Activated CD4-positive, alpha-beta T cell treated with anti-CD3 and anti-CD28 coated beads, Interleukin-2, amount 10 ng/mL, durations not matched to agents 7 days and 5 days (primary cell): Measurements from ENCODE around the gene CNKSR3. TPM values are rescaled to one million over a fixed set of nuclear protein-coding genes. Genes with fewer than 3 reads are reported as not detected.

ENCODE experiments used
- CTCF ChIA-PET: fragments of 350-600 bp; sonication (Branson Sonifier 250); formaldehyde crosslinking; loops from one replicate; lab custom pipeline; 2021; ENCODE audit warnings: antibody characterized with exemption; lab: Charles Lee
- POLR2A ChIA-PET: fragments of 350-600 bp; sonication (Branson Sonifier 250); formaldehyde crosslinking; loops from one replicate; lab custom pipeline; 2021; ENCODE audit warnings: antibody characterized with exemption; lab: Charles Lee
- DNase-seq: peaks from one replicate; pipeline ENCODE4 v3.0.0-alpha.2; 2020
- H3K27ac Mint-ChIP-seq: one replicate; pipeline ENCODE4 v1.8.0; 2021; ENCODE audit warnings: mild to moderate bottlenecking, moderate library complexity, mixed read lengths
- H3K27me3 Mint-ChIP-seq: one replicate; pipeline ENCODE4 v1.8.0; 2021; ENCODE audit warnings: mixed read lengths
- H3K36me3 Mint-ChIP-seq: one replicate; pipeline ENCODE4 v1.8.0; 2021; ENCODE audit warnings: low read depth, mixed read lengths
- H3K4me1 Mint-ChIP-seq: one replicate; pipeline ENCODE4 v1.8.0; 2021; ENCODE audit warnings: mixed read lengths
- H3K4me3 Mint-ChIP-seq: one replicate; pipeline ENCODE4 v1.8.0; 2021; ENCODE audit warnings: mild to moderate bottlenecking, moderate library complexity, mixed read lengths
- H3K9me3 Mint-ChIP-seq: one replicate; pipeline ENCODE4 v1.8.0; 2021; ENCODE audit warnings: mixed read lengths
- total RNA-seq, 2 experiments: library from RNA; stranded (reverse); gene quantifications; one replicate each; pipeline ENCODE4 v1.2.3, GENCODE V29; 2021

CNKSR3 gene
- total RNA-seq, 2 experiments from 2014 or later, result not detected

DNA sequence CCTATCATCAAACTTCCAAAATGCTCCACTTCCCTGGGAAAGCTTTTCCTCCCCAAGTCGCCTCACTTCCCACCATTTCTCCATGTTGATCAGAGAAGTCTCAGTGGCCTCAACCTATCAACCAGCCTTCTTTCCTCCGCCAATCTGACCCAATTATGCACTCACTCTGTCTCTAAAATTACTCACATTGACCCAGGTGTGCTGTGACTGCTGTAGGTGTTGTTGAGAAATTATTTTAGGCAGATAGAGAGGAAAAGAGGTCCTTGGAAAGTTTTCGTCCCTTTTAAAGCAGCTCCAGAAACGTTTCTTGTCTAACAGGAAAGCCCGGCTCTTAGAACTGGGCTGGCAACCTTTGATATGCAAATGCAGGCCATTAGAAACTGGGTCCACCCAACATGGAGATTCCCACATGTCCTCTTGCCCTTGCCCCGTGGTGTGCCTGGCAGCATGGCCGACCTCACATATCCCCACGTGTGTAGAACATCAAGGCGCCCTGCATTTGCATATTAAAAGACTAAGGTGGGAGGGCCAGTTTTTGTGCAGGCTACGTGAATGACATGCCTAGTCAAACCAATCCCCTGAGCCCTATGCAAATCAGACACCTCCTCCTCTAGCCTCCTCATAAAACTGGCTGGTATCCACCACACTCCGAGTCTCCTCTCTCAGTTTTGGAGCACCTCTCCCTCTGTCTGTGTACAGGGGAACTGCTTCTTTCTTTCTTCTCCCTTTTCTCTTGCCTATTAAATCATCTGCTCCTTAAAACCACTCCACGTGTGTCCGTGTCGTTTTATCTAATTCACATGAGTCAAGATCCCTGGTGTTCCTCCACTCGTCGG lies 166.8 kb downstream of the CNKSR3 start:
- POLR2A ChIA-PET, result no interaction called here
- H3K4me3 Mint-ChIP-seq, result no peak overlapping the region
- H3K27ac Mint-ChIP-seq, result no peak overlapping the region
- H3K4me1 Mint-ChIP-seq, result no peaks in the 10 kb centered on the region
- peaks cover 8% of the 10 kb centered on the region for H3K9me3 Mint-ChIP-seq
- no peak for DNase-seq
- H3K36me3 Mint-ChIP-seq, result no peaks in the 10 kb centered on the region
- CTCF ChIA-PET, result no interaction called here
- H3K27me3 Mint-ChIP-seq, result peaks cover 10% of the 10 kb centered on the region

DNA sequence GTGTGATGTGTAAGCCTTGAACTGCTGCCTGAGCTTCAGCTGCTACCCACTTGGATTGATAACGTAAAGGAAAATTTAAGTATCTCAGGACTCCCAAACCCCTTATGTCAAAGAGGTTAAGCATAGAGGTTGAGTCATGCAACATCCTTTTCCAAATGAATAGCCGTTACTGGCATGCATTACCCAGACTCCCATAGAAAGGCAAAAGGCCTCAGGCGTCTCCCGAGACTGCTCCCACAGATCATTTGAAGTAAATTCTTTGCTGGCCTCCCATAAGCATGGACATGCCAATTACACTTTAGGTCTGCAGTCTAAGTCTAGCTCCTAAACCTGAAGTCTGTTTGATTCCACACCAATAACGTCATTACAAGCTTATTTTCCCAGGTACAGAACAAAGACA lies 168.6 kb downstream of the CNKSR3 start:
- no peak for DNase-seq
- H3K4me3 Mint-ChIP-seq, result no peak overlapping the region
- POLR2A ChIA-PET, result no interaction called here
- peaks cover 6% of the 10 kb centered on the region for H3K9me3 Mint-ChIP-seq
- CTCF ChIA-PET, result no interaction called here
- no peaks in the 10 kb centered on the region for H3K4me1 Mint-ChIP-seq
- H3K36me3 Mint-ChIP-seq, result no peaks in the 10 kb centered on the region
- peaks cover 9% of the 10 kb centered on the region for H3K27me3 Mint-ChIP-seq
- no peak overlapping the region for H3K27ac Mint-ChIP-seq

GRCh38 chr6:154341336-154341735 lies 169.1 kb downstream of the CNKSR3 start:
- ChIA-PET CTCF (no interaction called here), POLR2A (no interaction called here)
- Mint-ChIP-seq H3K9me3 (peaks cover under 1% of the 10 kb centered on the region), H3K27me3 (peaks cover 9% of the 10 kb centered on the region), H3K4me3 (no peak overlapping the region), H3K27ac (no peak overlapping the region), H3K36me3 (no peaks in the 10 kb centered on the region), H3K4me1 (no peaks in the 10 kb centered on the region)
- no peak for DNase-seq

Other genes with a start within 250 kb of the CNKSR3 start
- 10 to 100 TPM; 26.2 to 27.3 TPM for gene IPCEF1, start 153.9 kb downstream of the CNKSR3 start, total RNA-seq
- gene SCAF8, start 222.7 kb upstream of the CNKSR3 start, total RNA-seq, result 10 to 100 TPM; 44.3 to 53.3 TPM